Endothelial cell (in vitro differentiated cells): ENCODE results near the gene CNGA3. TPM values are rescaled to one million over a fixed set of nuclear protein-coding genes. Genes with fewer than 3 reads are reported as not detected.

ENCODE experiments used
- DNase-seq: peaks from one replicate; pipeline ENCODE4 v3.0.0; 2021; ENCODE audit warnings: low spot score
- H3K27ac Mint-ChIP-seq: one replicate; pipeline ENCODE4 v1.8.0; 2021; ENCODE audit warnings: mixed read lengths, inconsistent platforms; ENCODE audit not compliant: unreplicated experiment
- H3K27me3 Mint-ChIP-seq: one replicate; pipeline ENCODE4 v1.8.0; 2021; ENCODE audit warnings: mild to moderate bottlenecking, moderate library complexity, mixed read lengths, inconsistent platforms; ENCODE audit not compliant: unreplicated experiment
- H3K36me3 Mint-ChIP-seq: one replicate; pipeline ENCODE4 v1.8.0; 2021; ENCODE audit warnings: mild to moderate bottlenecking, low read depth, mixed read lengths, inconsistent platforms; ENCODE audit not compliant: unreplicated experiment
- H3K4me1 Mint-ChIP-seq: one replicate; pipeline ENCODE4 v1.8.0; 2021; ENCODE audit warnings: mild to moderate bottlenecking, mixed read lengths, inconsistent platforms; ENCODE audit not compliant: unreplicated experiment
- H3K4me3 Mint-ChIP-seq: one replicate; pipeline ENCODE4 v1.8.0; 2021; ENCODE audit warnings: mild to moderate bottlenecking, mixed read lengths, inconsistent platforms; ENCODE audit not compliant: unreplicated experiment
- H3K9me3 Mint-ChIP-seq: one replicate; pipeline ENCODE4 v1.8.0; 2021; ENCODE audit warnings: mixed read lengths, inconsistent platforms; ENCODE audit not compliant: unreplicated experiment
- total RNA-seq: library from RNA; stranded (reverse); fragmentation: NEBNext Ultra II Directional; extraction: Animal tissue kit (Norgen Biotek cat#: 25700); gene quantifications from one replicate; pipeline ENCODE4 v1.2.1, GENCODE V29; 2021; ENCODE audit not compliant: unreplicated experiment
- TF ChIP-seq, protein P1 (sequence below): fragments of 200-600 bp; sonication (generic); IDR thresholded peaks from one replicate; pipeline ENCODE4 v1.5.0; 2021; ENCODE audit warnings: antibody characterized with exemption; ENCODE audit not compliant: unreplicated experiment

Gene CNGA3
- total RNA-seq, 1 donor from 2014 or later: 0.10 TPM

GRCh38 chr2:98394595-98395153 is 48.4 kb downstream of the CNGA3 start:
- no peaks in the 10 kb centered on the region for H3K36me3 Mint-ChIP-seq
- H3K27ac Mint-ChIP-seq: peak overlapping the region; percentile 65
- peak overlapping the region; percentile 24 for H3K4me3 Mint-ChIP-seq
- no peaks in the 10 kb centered on the region for H3K9me3 Mint-ChIP-seq
- H3K27me3 Mint-ChIP-seq: peaks cover 17% of the 10 kb centered on the region
- no peak for DNase-seq
- peaks cover 21% of the 10 kb centered on the region for H3K4me1 Mint-ChIP-seq
- TF ChIP-seq, protein P1, sequence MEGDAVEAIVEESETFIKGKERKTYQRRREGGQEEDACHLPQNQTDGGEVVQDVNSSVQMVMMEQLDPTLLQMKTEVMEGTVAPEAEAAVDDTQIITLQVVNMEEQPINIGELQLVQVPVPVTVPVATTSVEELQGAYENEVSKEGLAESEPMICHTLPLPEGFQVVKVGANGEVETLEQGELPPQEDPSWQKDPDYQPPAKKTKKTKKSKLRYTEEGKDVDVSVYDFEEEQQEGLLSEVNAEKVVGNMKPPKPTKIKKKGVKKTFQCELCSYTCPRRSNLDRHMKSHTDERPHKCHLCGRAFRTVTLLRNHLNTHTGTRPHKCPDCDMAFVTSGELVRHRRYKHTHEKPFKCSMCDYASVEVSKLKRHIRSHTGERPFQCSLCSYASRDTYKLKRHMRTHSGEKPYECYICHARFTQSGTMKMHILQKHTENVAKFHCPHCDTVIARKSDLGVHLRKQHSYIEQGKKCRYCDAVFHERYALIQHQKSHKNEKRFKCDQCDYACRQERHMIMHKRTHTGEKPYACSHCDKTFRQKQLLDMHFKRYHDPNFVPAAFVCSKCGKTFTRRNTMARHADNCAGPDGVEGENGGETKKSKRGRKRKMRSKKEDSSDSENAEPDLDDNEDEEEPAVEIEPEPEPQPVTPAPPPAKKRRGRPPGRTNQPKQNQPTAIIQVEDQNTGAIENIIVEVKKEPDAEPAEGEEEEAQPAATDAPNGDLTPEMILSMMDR: no peak

DNA sequence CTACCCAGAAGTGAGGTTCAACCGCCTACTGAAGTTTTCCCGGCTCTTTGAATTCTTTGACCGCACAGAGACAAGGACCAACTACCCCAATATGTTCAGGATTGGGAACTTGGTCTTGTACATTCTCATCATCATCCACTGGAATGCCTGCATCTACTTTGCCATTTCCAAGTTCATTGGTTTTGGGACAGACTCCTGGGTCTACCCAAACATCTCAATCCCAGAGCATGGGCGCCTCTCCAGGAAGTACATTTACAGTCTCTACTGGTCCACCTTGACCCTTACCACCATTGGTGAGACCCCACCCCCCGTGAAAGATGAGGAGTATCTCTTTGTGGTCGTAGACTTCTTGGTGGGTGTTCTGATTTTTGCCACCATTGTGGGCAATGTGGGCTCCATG is 49.7 kb downstream of the CNGA3 start:
- DNase-seq: no peak
- H3K9me3 Mint-ChIP-seq: no peaks in the 10 kb centered on the region
- no peaks in the 10 kb centered on the region for H3K36me3 Mint-ChIP-seq
- H3K27ac Mint-ChIP-seq: no peak overlapping the region
- TF ChIP-seq, protein P1: no peak
- no peak overlapping the region for H3K4me3 Mint-ChIP-seq
- peaks cover 15% of the 10 kb centered on the region for H3K27me3 Mint-ChIP-seq
- H3K4me1 Mint-ChIP-seq: peaks cover 21% of the 10 kb centered on the region

DNA sequence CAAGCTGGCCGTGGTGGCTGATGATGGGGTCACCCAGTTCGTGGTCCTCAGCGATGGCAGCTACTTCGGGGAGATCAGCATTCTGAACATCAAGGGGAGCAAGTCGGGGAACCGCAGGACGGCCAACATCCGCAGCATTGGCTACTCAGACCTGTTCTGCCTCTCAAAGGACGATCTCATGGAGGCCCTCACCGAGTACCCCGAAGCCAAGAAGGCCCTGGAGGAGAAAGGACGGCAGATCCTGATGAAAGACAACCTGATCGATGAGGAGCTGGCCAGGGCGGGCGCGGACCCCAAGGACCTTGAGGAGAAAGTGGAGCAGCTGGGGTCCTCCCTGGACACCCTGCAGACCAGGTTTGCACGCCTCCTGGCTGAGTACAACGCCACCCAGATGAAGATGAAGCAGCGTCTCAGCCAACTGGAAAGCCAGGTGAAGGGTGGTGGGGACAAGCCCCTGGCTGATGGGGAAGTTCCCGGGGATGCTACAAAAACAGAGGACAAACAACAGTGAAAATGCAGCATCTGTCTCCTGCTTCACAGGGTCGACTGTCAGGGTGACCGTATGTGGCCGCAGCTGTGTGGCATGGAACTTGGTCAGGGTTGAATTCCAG is 50.6 kb downstream of the CNGA3 start:
- H3K27ac Mint-ChIP-seq: no peak overlapping the region
- no peak overlapping the region for H3K4me3 Mint-ChIP-seq
- peaks cover 15% of the 10 kb centered on the region for H3K27me3 Mint-ChIP-seq
- TF ChIP-seq, protein P1: no peak
- H3K4me1 Mint-ChIP-seq: peaks cover 21% of the 10 kb centered on the region
- no peaks in the 10 kb centered on the region for H3K9me3 Mint-ChIP-seq
- DNase-seq: no peak
- H3K36me3 Mint-ChIP-seq: no peaks in the 10 kb centered on the region

- Mint-ChIP-seq H3K4me1 (peaks cover 15% of the 10 kb centered on the region), H3K4me3 (no peak overlapping the region), H3K9me3 (no peaks in the 10 kb centered on the region), H3K27ac (no peak overlapping the region), H3K27me3 (peaks cover 11% of the 10 kb centered on the region), H3K36me3 (no peaks in the 10 kb centered on the region)
- TF ChIP-seq, protein P1: no peak
- no peak for DNase-seq
These were observed 52.9 kb downstream of the CNGA3 start for GRCh38 chr2:98399140-98399539.

DNA sequence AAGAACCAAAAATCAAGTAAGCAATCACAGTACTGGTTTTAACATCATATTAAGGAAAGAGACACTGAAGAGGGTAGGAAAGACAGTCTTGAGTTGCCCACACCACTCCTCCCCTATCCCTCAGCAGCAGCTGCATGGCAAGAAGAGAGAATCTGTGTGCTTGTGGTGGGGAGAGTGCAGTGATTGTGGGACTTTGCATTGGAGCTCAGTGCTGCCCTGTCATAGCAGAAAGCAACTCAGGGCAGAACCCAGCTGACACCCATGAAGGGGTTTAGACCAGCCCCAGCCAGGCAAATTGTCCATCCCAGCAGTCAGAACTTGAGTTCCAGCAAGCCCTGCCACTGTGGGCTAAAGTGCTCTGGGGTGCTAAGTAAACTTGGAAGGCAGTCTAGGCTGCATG is 57.6 kb downstream of the CNGA3 start:
- H3K27me3 Mint-ChIP-seq: peaks cover 2% of the 10 kb centered on the region
- H3K4me1 Mint-ChIP-seq: no peaks in the 10 kb centered on the region
- no peaks in the 10 kb centered on the region for H3K9me3 Mint-ChIP-seq
- H3K36me3 Mint-ChIP-seq: no peaks in the 10 kb centered on the region
- DNase-seq: no peak
- H3K4me3 Mint-ChIP-seq: no peak overlapping the region
- TF ChIP-seq, protein P1: no peak
- H3K27ac Mint-ChIP-seq: no peak overlapping the region
